ENCODE measurements around the gene FKBP14.
A peak's percentile ranks its signal among the peaks of the same experiment; 100 is the strongest.

The FKBP14 gene

GRCh38 chr7:30026229-30027064 lies at the start of gene FKBP14:
Gene FKBP14 (minus strand): TSS chr7:30026702. CDS start chr7:30026508, 194 bp downstream.
- peak; percentile 93 for DNase-seq

- no peak for DNase-seq
Measured at GRCh38 chr7:30074422-30075030, 48.0 kb upstream of the FKBP14 start.

DNA sequence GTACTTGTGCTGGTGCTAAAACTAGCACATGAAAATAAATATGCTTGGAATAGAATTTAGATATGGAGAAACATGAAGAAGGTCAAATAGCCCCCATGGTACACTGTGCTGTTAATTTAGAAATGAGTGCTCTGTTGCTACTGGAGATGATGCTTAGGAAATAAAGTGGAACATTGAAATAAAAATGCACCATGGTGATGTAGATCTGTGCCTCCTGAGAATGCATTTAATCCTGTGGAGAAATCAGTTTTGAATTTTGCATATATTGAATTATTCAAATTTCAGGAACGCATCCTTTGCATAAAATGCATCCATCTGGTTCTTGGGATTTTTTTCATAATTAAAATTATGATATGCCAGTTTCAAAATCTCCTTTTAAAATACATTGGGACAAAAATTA lies 46.2 kb upstream of the FKBP14 start:
- no peak for DNase-seq

- DNase-seq, result no peak
Measured at GRCh38 chr7:30070052-30070451, 43.5 kb upstream of the FKBP14 start.

DNA sequence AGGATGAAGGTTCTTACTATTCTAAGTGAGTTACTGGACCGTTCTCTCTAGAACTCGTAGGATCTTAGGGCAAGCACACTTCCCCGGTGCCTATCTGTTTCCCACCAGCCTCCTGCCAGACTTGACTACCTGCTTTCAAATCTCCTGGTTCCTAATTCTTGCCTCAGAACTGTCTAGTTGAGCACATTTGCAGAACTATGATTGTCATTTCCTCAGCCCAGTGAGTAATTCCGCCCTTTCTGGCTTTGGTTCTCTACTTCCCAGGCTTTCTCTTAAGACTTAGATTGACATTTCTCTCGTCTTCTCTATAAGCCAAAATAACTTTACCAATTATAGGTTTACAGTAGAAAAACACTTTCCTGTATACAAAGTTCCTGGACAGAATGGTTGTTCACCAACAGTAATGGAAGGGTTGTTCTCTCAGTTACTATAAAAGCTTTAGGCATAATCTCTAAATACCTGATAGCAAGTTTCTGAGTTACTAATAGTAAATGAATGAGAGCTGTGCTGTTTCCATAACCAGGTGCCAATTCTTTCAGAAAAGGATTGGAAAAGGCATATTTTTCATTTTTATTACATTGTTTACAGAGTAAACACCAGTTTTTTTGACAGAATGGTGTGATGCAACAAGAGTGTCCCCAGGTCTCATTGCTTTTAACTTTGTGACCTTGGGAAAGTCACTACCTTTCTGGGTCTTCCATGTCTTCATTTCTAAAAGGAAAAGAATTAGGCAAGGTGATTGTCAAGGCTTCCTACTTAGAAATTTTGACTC lies 42.8 kb upstream of the FKBP14 start:
- no peak for DNase-seq

DNA sequence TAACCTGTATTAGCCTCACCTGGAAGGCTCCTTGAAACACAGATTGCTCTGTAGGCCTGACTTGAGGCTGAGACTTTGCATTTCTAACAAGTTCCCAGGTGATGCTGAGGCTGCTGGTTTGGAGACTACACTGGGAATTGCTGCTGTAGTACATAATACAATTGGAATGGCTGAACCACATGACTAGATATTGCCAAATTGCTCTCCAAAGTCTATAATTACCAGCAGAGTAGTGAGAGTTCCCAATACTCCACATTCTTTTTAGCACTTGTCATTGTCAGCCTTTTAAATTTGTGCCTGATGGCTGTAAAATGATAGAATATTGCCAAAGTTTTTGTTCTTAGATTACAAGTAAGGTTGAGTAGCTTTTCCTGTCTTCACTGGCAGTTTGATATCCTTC lies 41.6 kb upstream of the FKBP14 start:
- no peak for DNase-seq

GRCh38 chr7:30066687-30067086 lies 40.2 kb upstream of the FKBP14 start:
- no peak for DNase-seq

- DNase-seq, result no peak
Measured at GRCh38 chr7:30065746-30066145, 39.2 kb upstream of the FKBP14 start.

DNA sequence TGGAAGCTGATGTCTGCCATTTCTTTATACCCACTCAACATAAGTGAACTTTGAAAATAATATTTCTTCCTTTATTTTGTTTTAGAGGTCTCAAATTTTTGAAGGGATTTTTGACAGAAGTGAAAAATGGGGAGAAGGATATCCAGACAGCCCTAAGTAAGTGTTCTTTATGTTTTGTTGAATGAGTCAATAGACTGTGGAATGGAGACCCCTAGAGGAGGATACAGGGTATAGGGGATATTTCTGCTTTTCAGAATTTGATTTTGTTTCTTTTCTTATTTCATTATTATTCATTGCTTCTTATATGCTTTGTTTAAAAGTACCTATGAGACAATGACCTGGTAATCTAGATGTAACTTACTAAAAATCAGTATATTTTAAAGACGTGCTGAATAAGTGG lies 36.1 kb upstream of the FKBP14 start:
- DNase-seq, result no peak

DNA sequence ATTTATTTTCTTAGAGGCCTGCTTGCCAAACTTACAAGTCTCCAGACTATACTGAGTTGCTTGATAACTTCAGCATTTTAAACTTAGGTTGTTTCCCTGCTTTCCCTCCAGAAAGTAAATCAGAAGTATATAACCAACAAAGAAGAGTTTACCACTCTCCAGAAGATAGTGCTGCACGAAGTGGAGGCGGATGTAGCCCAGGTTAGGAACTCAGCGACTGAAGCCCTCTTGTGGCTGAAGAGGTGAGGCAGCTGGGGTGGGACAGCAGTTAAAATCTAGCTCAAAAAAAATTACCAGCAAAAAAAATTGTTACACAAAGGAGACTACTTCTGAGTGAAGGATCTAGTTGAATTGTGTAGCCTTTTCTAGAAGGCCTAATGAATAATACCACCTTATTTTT lies 35.3 kb upstream of the FKBP14 start:
- DNase-seq, result peak; percentile 2

DNA sequence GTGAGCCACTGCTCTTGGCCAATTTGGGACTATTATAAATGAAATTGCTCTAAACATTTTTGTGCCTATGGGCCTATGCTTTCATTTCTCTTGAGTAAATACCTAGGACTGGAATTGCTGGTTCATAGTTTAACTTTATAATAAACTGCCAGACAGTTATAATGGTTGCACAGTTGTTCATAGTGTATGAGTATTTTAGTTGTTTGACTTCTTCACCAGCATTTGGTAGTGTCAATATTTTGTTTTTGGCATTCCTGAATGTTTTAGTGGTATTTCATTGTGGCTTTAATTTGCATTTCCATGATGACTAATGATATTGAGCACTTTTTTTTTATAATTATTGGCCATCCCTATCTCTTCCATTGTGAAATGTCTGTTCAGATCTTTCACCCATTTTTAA lies 31.2 kb upstream of the FKBP14 start:
- no peak for DNase-seq

DNA sequence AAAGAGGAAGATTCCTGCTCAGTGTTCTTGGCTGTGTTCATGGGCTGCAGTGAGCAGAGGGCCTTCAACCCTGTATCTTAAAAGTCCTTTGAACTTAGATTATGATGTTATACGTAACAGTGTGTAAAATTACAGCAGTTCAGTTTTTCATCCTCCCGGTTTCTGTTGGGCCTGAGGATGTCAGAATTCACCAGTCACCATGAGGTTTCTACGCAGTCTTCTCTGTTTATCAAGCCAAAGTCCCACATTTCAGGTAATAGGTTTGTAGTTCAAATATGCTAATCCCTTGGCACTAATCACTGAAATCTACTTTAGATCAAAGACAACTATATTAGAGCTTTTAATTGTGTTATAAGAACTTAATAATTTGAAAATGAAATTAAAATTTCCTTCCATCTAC lies 26.6 kb upstream of the FKBP14 start:
- DNase-seq, result no peak

DNA sequence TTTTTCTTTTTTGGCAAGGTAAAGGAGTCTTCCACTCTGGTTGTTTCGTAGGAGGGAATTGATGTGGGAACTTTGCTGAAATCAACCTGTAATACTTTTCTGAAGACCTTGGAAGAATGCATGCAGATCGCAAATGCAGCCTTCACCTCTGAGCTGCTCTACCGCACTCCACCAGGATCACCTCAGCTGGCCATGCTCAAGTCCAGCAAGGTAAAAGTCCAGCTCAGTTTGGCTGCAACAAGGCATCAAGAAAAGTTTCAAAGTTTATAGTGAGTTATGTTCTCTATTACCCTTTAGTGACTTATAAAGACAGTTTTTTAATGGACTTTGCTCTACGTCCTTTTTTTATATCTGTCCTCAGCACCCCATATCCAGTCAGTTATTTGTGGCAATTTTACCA lies 22.7 kb upstream of the FKBP14 start:
- no peak for DNase-seq

- DNase-seq, result no peak
Measured at GRCh38 chr7:30048582-30048981, 22.1 kb upstream of the FKBP14 start.

- no peak for DNase-seq
Measured at GRCh38 chr7:30047124-30047523, 20.6 kb upstream of the FKBP14 start.

DNA sequence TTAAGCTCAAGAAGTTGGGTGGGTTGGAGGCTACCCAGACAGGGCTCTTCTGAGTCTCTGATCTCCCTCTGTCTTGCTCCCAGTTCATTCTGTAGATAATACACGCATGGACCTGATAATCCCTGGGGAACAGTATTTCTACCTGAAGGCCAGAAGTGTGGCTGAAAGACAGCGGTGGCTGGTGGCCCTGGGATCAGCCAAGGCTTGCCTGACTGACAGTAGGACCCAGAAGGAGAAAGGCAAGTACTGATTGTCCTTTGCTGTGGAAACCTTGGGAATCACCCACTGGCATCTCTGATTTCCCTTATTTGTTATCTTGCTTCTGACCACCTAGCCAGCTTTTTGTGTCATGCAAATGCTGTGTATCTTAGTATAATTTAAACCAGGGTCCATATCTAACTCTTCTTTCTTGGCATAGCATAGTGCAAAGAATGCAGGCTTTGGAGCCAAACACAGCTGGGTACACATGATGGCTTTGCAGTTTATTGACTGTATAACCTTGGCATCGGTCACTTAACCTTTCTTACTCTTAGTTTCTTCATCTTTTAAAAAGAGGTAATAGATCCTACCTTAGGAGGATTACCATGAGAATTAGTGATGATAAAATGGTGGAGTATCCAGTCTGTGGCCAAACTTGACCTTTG lies 19.7 kb upstream of the FKBP14 start:
- no peak for DNase-seq

- DNase-seq, result no peak
Measured at GRCh38 chr7:30041526-30042269, 15.2 kb upstream of the FKBP14 start.

DNA sequence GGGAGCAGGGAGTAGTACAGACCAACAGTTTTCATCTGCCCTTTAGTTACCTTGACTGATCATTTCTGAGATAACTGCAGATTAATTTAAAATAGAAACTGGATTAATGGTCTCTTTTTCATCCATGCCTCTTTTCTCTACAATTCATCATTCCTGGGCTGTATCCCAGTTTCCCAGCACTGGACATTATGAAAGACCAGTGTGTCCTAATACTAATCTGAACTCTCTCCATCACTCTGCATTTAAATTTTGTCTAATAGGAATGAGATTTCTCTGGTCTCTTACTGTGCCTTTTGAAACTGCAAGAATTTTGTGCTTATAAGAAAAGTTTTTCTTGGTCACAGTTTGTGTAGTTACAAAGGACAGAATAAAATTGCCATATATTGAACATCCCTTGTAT lies 14.4 kb upstream of the FKBP14 start:
- no peak for DNase-seq

- no peak for DNase-seq
Measured at GRCh38 chr7:30038196-30038980, 11.9 kb upstream of the FKBP14 start.

DNA sequence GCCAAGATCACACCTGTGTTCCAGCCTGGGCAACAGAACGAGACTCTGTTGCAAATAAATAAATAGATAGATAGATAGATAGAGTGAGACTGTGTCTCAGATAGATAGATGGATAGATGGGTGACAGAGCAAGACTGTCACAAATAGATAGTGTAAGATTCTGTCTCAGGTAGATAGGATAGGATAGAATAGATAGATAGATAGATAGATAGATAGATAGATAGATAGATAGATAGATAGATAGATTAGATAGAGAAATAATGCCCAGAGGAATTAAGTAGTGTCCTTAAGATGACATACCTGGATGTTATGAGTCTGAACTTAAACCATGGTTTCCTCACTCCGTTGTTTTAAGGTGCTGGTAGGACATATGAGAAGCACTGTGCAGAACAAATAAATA lies 9.7 kb upstream of the FKBP14 start:
- DNase-seq, result no peak

- DNase-seq, result no peak
Measured at GRCh38 chr7:30034501-30034900, 8.0 kb upstream of the FKBP14 start.
